Activated B cell treated with CpG ODN at 0.5 μM for 24 hours (primary cell): Measurements from ENCODE around the gene CBLN2. TPM values are rescaled to one million over a fixed set of nuclear protein-coding genes. Genes with fewer than 3 reads are reported as not detected.

Experiments
- ATAC-seq: fragments of 200-7000 bp; cut with Tn5 transposase; one replicate; pipeline ENCODE4 v1.10.0; 2021; ENCODE audit warnings: low read depth, mild to moderate bottlenecking, moderate library complexity
- CTCF ChIA-PET: fragments of 350-600 bp; sonication (Branson Sonifier 250); formaldehyde crosslinking; loops from one replicate; lab custom pipeline; 2021; ENCODE audit warnings: antibody characterized with exemption; lab: Charles Lee
- POLR2A ChIA-PET: fragments of 350-600 bp; sonication (Branson Sonifier 250); formaldehyde crosslinking; loops from one replicate; lab custom pipeline; 2021; ENCODE audit warnings: antibody characterized with exemption; lab: Charles Lee
- DNase-seq: peaks from one replicate; pipeline ENCODE4 v3.0.0; 2022
- H3K27ac Mint-ChIP-seq: one replicate; pipeline ENCODE4 v1.8.0; 2020; ENCODE audit warnings: mixed read lengths
- H3K27me3 Mint-ChIP-seq: one replicate; pipeline ENCODE4 v1.8.0; 2021; ENCODE audit warnings: mixed read lengths
- H3K36me3 Mint-ChIP-seq: one replicate; pipeline ENCODE4 v1.8.0; 2021; ENCODE audit warnings: low read depth, mixed read lengths
- H3K4me1 Mint-ChIP-seq: one replicate; pipeline ENCODE4 v1.8.0; 2021; ENCODE audit warnings: mixed read lengths
- H3K4me3 Mint-ChIP-seq: one replicate; pipeline ENCODE4 v1.8.0; 2020; ENCODE audit warnings: mild to moderate bottlenecking, mixed read lengths
- H3K9me3 Mint-ChIP-seq: one replicate; pipeline ENCODE4 v1.8.0; 2020; ENCODE audit warnings: mixed read lengths
- intact Hi-C: fragments of 100-400 bp; cut with micrococcal nuclease; formaldehyde crosslinking; loops from one replicate; pipeline ENCODE4 v1.15.1; 2024
- total RNA-seq: library from RNA; stranded (reverse); gene quantifications from 2 replicates; pipeline ENCODE4 v1.2.3, GENCODE V29; 2022
- TF ChIP-seq, protein P1 (sequence below): fragments of 200-600 bp; IDR thresholded peaks from one replicate; pipeline ENCODE4 v1.8.0; 2022; ENCODE audit warnings: antibody characterized with exemption, mild to moderate bottlenecking

The CBLN2 gene
- 0.09 TPM in 1 of 2 replicates, not detected in the other for total RNA-seq

GRCh38 chr18:72544092-72544886 lies at the start of gene CBLN2:
Gene CBLN2 (minus strand): TSS chr18:72544342. CDS start chr18:72542160, 2,182 bp downstream.
- ATAC-seq (peak; percentile 56), DNase-seq (peak; percentile 36)
- Mint-ChIP-seq H3K4me3 (peak within 1 kb of the TSS; percentile 55), H3K27ac (no peak within 1 kb of the TSS), H3K27me3 (peaks cover 35% of the 10 kb centered on the region), H3K4me1 (peaks cover 12% of the 10 kb centered on the region), H3K36me3 (no peaks in the 10 kb centered on the region), H3K9me3 (no peaks in the 10 kb centered on the region)
- intact Hi-C loops, result loop anchor here (2.0 to 5.0 kb wide), 3 partner anchors 452 to 1945 kb away; no protein-coding TSS in a partner anchor
- CTCF ChIA-PET, result interaction anchor here (0.7 to 1.0 kb wide), 2 partner anchors 9 to 584 kb away, joined by 3 to 4 read pairs; no protein-coding TSS in a partner anchor
- TF ChIP-seq, protein P1, sequence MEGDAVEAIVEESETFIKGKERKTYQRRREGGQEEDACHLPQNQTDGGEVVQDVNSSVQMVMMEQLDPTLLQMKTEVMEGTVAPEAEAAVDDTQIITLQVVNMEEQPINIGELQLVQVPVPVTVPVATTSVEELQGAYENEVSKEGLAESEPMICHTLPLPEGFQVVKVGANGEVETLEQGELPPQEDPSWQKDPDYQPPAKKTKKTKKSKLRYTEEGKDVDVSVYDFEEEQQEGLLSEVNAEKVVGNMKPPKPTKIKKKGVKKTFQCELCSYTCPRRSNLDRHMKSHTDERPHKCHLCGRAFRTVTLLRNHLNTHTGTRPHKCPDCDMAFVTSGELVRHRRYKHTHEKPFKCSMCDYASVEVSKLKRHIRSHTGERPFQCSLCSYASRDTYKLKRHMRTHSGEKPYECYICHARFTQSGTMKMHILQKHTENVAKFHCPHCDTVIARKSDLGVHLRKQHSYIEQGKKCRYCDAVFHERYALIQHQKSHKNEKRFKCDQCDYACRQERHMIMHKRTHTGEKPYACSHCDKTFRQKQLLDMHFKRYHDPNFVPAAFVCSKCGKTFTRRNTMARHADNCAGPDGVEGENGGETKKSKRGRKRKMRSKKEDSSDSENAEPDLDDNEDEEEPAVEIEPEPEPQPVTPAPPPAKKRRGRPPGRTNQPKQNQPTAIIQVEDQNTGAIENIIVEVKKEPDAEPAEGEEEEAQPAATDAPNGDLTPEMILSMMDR, result no peak
- POLR2A ChIA-PET, result no interaction called here

DNA sequence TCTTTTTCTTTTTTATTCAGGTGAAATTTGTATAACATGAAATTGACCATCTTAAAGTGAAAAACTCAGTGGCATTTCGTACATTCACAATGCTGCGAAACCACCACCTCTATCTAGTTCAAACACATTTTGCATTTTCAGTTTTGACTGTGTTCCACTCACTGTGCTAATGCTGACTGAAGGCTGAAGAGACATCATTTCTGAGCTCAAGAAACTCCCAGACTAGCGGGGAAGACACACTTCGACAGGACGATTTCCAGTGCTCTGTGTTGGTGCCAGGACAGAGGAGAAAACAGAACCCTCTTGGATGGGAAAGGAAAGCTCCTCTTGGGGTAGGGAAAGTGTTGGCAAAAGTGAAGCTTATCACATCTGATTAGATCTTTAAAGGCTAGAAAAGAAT lies 44.2 kb upstream of the CBLN2 start:
- TF ChIP-seq, protein P1, result no peak
- CTCF ChIA-PET, result no interaction called here
- POLR2A ChIA-PET, result no interaction called here
- no peaks in the 10 kb centered on the region for H3K4me1 Mint-ChIP-seq
- DNase-seq (no peak), ATAC-seq (no peak)
- H3K4me3 Mint-ChIP-seq, result no peak overlapping the region
- no peak overlapping the region for H3K27ac Mint-ChIP-seq
- no peaks in the 10 kb centered on the region for H3K9me3 Mint-ChIP-seq
- intact Hi-C loops, result no loop called here
- no peaks in the 10 kb centered on the region for H3K27me3 Mint-ChIP-seq
- H3K36me3 Mint-ChIP-seq, result no peaks in the 10 kb centered on the region

DNA sequence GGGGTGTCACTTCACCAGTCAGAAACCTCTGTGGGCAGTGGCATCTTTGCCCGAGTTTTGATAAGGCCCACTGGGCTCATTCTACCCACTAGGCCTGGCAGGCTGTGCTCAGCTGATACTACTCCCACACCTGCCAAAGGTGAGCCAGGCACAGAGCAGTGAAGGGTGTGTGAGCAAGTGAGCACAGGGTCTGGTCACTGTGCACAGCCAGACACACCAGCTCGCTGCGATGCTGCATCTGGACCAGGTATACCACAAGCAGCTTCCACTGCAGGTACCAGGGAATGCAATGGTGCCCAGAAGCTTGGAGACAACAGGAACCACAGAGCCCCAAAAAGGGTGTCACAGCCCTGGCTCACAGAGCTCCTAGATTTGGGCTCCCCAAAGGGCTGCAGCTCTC lies 40.6 kb upstream of the CBLN2 start:
- ATAC-seq (no peak), DNase-seq (no peak)
- Mint-ChIP-seq H3K4me3 (no peak overlapping the region), H3K4me1 (no peaks in the 10 kb centered on the region), H3K27ac (no peak overlapping the region), H3K27me3 (no peaks in the 10 kb centered on the region), H3K36me3 (no peaks in the 10 kb centered on the region), H3K9me3 (no peaks in the 10 kb centered on the region)
- POLR2A ChIA-PET, result no interaction called here
- CTCF ChIA-PET, result no interaction called here
- TF ChIP-seq, protein P1, result no peak
- intact Hi-C loops, result no loop called here

DNA sequence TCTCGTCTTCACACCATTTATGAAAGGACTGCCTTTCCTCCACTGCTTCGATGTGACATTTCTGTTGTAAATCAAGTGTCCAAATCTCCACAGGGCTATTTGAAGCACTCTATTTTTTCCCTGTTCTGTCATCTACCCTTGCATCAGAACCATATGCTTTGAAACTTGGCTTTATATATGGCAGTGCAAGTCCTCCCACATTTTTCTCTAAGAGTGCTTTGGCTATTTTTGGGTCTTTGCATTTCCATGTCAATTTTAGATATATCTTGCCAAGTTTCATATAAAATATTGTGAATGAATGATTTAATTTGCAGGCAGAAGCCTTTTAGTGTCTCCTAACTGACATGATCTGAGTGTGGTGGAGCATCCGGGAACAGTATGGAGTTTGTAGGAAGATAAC lies 37.8 kb upstream of the CBLN2 start:
- TF ChIP-seq, protein P1, result no peak
- ATAC-seq (no peak), DNase-seq (no peak)
- Mint-ChIP-seq H3K27me3 (no peaks in the 10 kb centered on the region), H3K4me3 (no peak overlapping the region), H3K4me1 (no peaks in the 10 kb centered on the region), H3K36me3 (no peaks in the 10 kb centered on the region), H3K9me3 (no peaks in the 10 kb centered on the region), H3K27ac (no peak overlapping the region)
- CTCF ChIA-PET, result no interaction called here
- intact Hi-C loops, result no loop called here
- POLR2A ChIA-PET, result no interaction called here

DNA sequence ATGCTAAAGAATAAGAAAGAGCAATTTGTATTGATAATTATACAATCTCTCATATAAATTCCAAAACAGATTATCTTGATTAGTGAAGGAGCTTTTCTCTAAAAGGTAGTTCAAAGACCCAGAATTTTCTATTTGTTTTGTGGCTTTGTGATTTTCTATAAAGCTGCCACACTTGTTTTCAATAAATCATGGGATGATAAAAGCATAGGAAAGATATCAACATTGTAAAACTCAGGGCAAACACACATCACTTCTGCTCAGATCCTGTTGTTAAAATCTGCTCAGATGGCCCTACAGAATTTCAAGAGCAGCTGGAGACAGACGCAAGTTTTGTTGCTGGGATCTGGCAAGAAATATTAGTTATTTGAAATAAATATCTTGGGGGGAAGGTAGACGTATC lies 28.8 kb upstream of the CBLN2 start:
- no peaks in the 10 kb centered on the region for H3K4me1 Mint-ChIP-seq
- DNase-seq (no peak), ATAC-seq (no peak)
- no peaks in the 10 kb centered on the region for H3K27me3 Mint-ChIP-seq
- H3K36me3 Mint-ChIP-seq, result no peaks in the 10 kb centered on the region
- no peaks in the 10 kb centered on the region for H3K9me3 Mint-ChIP-seq
- intact Hi-C loops, result no loop called here
- no peak overlapping the region for H3K27ac Mint-ChIP-seq
- TF ChIP-seq, protein P1, result no peak
- H3K4me3 Mint-ChIP-seq, result no peak overlapping the region
- ChIA-PET CTCF (no interaction called here), POLR2A (no interaction called here)
